A673 (cell line): ENCODE results near the gene ADGRL2.

Experiments
- CTCF ChIP-seq: fragments of 300-800, 200-600 bp; sonication (generic); conservative IDR thresholded peaks from 2 replicates; pipeline ENCODE4 v1.5.1; 2017; ENCODE audit warnings: low read depth, mild to moderate bottlenecking, antibody characterized with exemption, low read length, moderate library complexity, mixed read lengths
- EZH2 ChIP-seq: fragments of 200-600 bp; sonication (generic); IDR thresholded peaks from 2 replicates; pipeline ENCODE4 v1.6.1; 2017; ENCODE audit warnings: borderline replicate concordance, low read depth, mild to moderate bottlenecking, mixed read lengths, antibody characterized with exemption, low read length; ENCODE audit not compliant: poor library complexity, severe bottlenecking

GRCh38 chr1:81841795-81842194 is 41.1 kb downstream of the ADGRL2 start:
- TF ChIP-seq CTCF (no peak), EZH2 (no peak)
